ENCODE measurements around the gene CDK17. TPM values are rescaled to one million over a fixed set of nuclear protein-coding genes. Genes with fewer than 3 reads are reported as not detected.

Gene CDK17
- total RNA-seq: 10 to 100 TPM; 65.1 to 89.4 (median 71.2) TPM

DNA sequence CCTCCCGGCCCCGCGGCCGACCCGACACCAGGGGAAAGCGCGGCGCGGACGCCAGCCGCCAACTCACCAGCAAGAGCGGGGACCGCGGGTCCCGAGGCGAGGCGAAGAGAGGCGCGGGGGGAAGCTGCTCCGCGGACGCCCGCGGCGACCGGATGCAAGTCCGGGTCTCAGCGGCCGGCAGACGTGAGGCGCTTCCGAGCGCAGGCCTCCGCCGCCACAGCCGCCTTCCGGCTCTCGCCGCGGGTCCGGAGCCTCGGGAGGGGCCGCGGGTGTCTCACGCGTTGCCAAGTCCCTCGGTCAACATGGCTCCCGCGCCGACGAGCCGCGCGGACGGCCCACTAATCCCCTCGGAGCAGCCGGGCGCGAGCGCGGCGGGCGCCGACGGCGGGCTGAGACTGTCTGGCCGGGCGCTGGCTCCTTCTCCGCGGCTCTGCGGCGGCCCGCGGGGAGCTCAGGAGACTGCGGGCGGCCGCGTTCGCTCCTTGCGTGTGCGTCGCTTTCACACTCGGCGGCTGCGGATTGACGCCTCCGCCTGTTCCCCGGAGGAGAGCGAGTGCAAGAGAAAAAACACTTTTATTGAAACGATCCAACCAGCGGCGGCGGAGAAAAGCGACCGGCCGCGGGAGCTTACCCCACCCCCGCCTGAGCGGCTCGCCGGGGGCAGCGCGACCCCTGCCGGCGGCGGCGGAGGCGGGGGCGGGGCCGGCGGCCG lies at the start of gene CDK17:
CDK17 (minus strand) TSS at position 521 of the 712 bp plus-strand sequence. CDS start 65,603 bp downstream, outside the sequence.
- H3K36me3 ChIP-seq: no peaks in the 10 kb centered on the region
- DNase-seq (ENCODE audit: low spot score in 2 of 2): peak; percentile 65 to 66
- TF ChIP-seq, protein P1, sequence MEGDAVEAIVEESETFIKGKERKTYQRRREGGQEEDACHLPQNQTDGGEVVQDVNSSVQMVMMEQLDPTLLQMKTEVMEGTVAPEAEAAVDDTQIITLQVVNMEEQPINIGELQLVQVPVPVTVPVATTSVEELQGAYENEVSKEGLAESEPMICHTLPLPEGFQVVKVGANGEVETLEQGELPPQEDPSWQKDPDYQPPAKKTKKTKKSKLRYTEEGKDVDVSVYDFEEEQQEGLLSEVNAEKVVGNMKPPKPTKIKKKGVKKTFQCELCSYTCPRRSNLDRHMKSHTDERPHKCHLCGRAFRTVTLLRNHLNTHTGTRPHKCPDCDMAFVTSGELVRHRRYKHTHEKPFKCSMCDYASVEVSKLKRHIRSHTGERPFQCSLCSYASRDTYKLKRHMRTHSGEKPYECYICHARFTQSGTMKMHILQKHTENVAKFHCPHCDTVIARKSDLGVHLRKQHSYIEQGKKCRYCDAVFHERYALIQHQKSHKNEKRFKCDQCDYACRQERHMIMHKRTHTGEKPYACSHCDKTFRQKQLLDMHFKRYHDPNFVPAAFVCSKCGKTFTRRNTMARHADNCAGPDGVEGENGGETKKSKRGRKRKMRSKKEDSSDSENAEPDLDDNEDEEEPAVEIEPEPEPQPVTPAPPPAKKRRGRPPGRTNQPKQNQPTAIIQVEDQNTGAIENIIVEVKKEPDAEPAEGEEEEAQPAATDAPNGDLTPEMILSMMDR (IDR thresholded peaks at IDR 0.05): peak; percentile 9 to 90 (median 70)
- peak; percentile 56 to 78 for TF ChIP-seq POLR2A (IDR thresholded peaks at IDR 0.05)
- TF ChIP-seq EP300 (IDR thresholded peaks at IDR 0.05): peak in 1 of 2 donors; percentile 90
- no peaks in the 10 kb centered on the region for H3K27me3 ChIP-seq
- peak within 1 kb of the TSS; percentile 88 to 99 (median 96) for H3K27ac ChIP-seq
- H3K4me1 ChIP-seq: peaks cover 0 to 41% (median 17%) of the 10 kb centered on the region in 4 donors
- H3K4me3 ChIP-seq: peak within 1 kb of the TSS; percentile 76 to 98 (median 90)
- 0% methylated on average over 43 of the region's 112 CpGs; no CpG with 5 or more reads in 1 of the 2 donors for WGBS, 2 donors
- no peaks in the 10 kb centered on the region for H3K9me3 ChIP-seq

DNA sequence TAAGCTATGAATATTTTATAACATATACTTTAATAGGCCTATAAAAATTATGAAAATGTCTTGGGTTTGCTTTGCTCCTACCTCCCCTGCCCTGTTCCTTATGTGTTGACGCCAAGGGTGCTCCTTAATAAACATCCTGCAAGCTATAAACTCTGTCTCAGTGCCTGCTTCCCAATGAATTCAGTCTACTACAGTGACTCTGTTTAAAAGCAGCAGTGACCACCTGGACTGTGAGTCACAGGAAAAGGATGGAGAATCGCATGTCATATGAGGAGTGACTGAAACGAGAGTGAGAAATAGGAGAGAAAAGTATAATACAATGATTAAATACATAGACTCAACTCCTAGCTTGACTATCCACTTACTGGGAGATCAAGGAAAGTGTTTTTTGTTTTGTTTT lies 48.1 kb upstream of the CDK17 start:
- no peak for TF ChIP-seq EP300 (IDR thresholded peaks at IDR 0.05)
- TF ChIP-seq, protein P1 (IDR thresholded peaks at IDR 0.05): no peak
- no peak for TF ChIP-seq POLR2A (IDR thresholded peaks at IDR 0.05)
- DNase-seq (ENCODE audit: low spot score in 2 of 2): no peak
- Histone ChIP-seq H3K9me3 (no peaks in the 10 kb centered on the region), H3K4me3 (no peak overlapping the region), H3K27ac (no peak overlapping the region), H3K4me1 (no peaks in the 10 kb centered on the region), H3K36me3 (no peaks in the 10 kb centered on the region), H3K27me3 (no peaks in the 10 kb centered on the region)
- 86% methylated on average over 3 of the region's 3 CpGs for WGBS, 2 donors

DNA sequence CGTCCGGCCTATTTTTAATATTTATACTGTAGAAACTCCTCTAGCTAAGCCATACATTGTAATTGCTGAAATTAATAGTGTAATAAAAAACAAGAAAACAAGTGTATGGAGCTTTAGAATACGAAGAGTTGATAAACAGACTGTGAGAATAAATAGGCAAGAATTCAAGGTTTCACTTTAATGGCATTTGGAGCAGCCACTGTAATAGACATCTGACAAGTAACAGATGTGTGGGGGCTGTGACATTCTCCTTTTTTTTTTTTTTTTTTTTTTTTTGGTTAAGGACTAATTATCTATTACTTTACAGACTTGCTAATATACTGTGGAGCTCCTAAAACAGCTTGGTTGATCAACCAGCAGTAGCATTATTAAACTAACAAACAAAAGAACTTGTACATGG lies 47.0 kb upstream of the CDK17 start:
- DNase-seq (ENCODE audit: low spot score in 2 of 2): no peak
- Histone ChIP-seq H3K4me1 (no peaks in the 10 kb centered on the region), H3K27ac (no peak overlapping the region), H3K36me3 (no peaks in the 10 kb centered on the region), H3K9me3 (no peaks in the 10 kb centered on the region), H3K4me3 (no peak overlapping the region), H3K27me3 (no peaks in the 10 kb centered on the region)
- no peak for TF ChIP-seq POLR2A (IDR thresholded peaks at IDR 0.05)
- TF ChIP-seq EP300 (IDR thresholded peaks at IDR 0.05): no peak
- TF ChIP-seq, protein P1 (IDR thresholded peaks at IDR 0.05): no peak
- 91 to 93% methylated on average over 3 of the region's 3 CpGs for WGBS, 2 donors

DNA sequence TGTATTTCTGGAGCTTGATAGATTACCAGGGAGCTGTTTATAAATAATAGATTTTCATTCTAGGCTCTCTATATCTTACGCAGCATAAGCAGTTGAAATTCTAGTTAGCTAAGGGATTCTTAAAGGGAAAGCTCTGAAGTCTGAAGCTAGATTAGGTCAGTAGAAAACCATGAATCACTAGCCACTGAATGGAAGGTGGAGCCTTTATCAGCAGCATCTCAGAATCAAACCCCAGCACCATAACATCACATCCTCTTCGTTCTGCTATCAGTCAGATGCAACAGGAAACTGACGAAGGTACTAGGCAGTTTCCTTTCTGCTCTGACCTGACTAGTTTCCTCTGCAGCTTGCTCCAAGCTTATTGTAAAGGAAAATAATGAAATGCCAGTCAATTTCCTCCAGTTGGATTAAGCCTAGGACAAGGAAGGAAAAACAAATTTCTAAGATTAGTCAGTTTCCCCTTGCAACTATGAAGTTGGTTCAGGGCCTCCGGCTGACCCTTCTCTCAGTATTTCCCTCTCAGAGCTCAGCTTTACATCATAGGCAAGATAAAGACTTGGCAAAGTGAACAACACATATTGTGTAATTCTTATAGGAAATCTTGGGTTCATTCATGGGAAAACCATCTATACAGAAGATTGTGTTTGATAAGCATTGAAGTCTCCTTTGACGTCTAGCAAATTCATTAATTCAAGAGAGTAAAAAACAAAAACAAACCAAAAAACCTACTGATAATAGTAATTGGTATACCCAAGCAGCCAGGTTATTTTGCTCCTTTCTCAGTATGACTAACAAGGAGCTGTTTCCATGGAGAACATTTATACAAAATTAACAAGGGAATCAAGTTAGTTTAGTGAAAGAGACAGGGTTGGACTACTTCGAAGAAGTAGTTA lies 45.7 kb upstream of the CDK17 start:
- Histone ChIP-seq H3K4me1 (no peaks in the 10 kb centered on the region), H3K36me3 (no peaks in the 10 kb centered on the region), H3K27ac (peak overlapping the region in 3 of 4 donors; percentile 28 to 68 (median 52)), H3K4me3 (no peak overlapping the region), H3K27me3 (no peaks in the 10 kb centered on the region), H3K9me3 (no peaks in the 10 kb centered on the region)
- no peak for DNase-seq (ENCODE audit: low spot score in 2 of 2)
- TF ChIP-seq EP300 (IDR thresholded peaks at IDR 0.05): peak; percentile 54 to 81
- TF ChIP-seq, protein P1 (IDR thresholded peaks at IDR 0.05): no peak
- 57 to 59% methylated on average over 6 of the region's 6 CpGs for whole genome bisulfite sequencing, 2 donors

DNA sequence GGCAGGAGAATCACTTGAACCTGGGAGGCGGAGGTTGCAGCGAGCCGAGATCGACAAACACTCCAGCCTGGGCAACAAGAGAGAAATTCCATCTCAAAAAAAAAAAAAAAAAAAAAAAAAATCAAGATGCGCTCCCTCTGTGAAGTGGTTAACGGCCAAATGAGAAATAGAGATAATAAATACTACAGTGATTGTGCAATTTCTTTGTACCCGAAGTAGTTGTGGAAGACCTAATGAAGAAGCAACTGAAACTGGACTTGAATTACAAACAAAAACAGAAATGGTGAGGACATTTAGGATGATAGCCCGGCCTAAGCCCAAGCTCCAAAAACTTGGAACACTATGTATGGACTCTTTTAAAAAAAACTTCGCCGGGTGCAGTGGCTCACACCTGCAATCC lies 44.2 kb upstream of the CDK17 start:
- Histone ChIP-seq H3K9me3 (no peaks in the 10 kb centered on the region), H3K36me3 (no peaks in the 10 kb centered on the region), H3K4me1 (no peaks in the 10 kb centered on the region), H3K27ac (no peak overlapping the region), H3K27me3 (no peaks in the 10 kb centered on the region), H3K4me3 (no peak overlapping the region)
- no peak for DNase-seq (ENCODE audit: low spot score in 2 of 2)
- TF ChIP-seq, protein P1 (IDR thresholded peaks at IDR 0.05): no peak
- TF ChIP-seq EP300 (IDR thresholded peaks at IDR 0.05): no peak
- no peak for TF ChIP-seq POLR2A (IDR thresholded peaks at IDR 0.05)
- WGBS, 2 donors: 93 to 95% methylated on average over 10 of the region's 10 CpGs

All from tibial nerve (tissue), 4 donors.